HepG2 (cell line): Measurements from ENCODE around the gene CXXC5. TPM values are rescaled to one million over a fixed set of nuclear protein-coding genes. Genes with fewer than 3 reads are reported as not detected.

ENCODE experiments used
- ATM ChIP-seq: fragments of 450-650 bp; IDR thresholded peaks from 2 replicates; pipeline ENCODE4 v1.7.1; 2017; ENCODE audit warnings: mild to moderate bottlenecking, borderline replicate concordance
- GATAD1 ChIP-seq: IDR thresholded peaks from 2 replicates; pipeline ENCODE4 v1.6.1; 2016; ENCODE audit warnings: missing genetic modification reagents, missing compliant biosample characterization
- MAF1 ChIP-seq: sonication (generic); formaldehyde crosslinking; IDR thresholded peaks from 2 replicates; pipeline ENCODE4 v1.5.0; 2020; ENCODE audit warnings: missing genetic modification reagents, borderline replicate concordance
- ZNF652 ChIP-seq: IDR thresholded peaks from 2 replicates; pipeline ENCODE4 v1.6.1; 2016; ENCODE audit warnings: low read depth, borderline replicate concordance
- ZNF746 ChIP-seq: sonication (generic); formaldehyde crosslinking; IDR thresholded peaks from 2 replicates; pipeline ENCODE4 v1.8.0; 2022; ENCODE audit warnings: mild to moderate bottlenecking, missing genetic modification reagents
- ZNF891 ChIP-seq: sonication (generic); formaldehyde crosslinking; IDR thresholded peaks from 2 replicates; pipeline ENCODE4 v1.5.0; 2020; ENCODE audit warnings: mild to moderate bottlenecking, missing genetic modification reagents
- ZSCAN25 ChIP-seq: sonication (generic); formaldehyde crosslinking; IDR thresholded peaks from 2 replicates; pipeline ENCODE4 v1.8.0; 2022; ENCODE audit warnings: mild to moderate bottlenecking, missing genetic modification reagents
- polyA plus RNA-seq, 8 experiments: library from polyadenylated mRNA; depleted of rRNA in 3 of 8; stranded (reverse) in 7 of 8; unstranded in 1 of 8; fragments of >200 nt; fragmentation: Illumina TruSeq in 4 of 8; extraction: Trizol in 4 of 8; gene quantifications; 2 replicates each; pipeline versions ENCODE4 v1.2.1 to v1.2.3, GENCODE V29; 2011 to 2016; ENCODE audit warnings: low read depth in 4 of 8, missing spikeins in 1 of 8, mixed read lengths in 1 of 8; ENCODE audit not compliant: insufficient read depth in 1 of 8
- total RNA-seq, 5 experiments: library from RNA; depleted of rRNA; stranded (reverse); fragments of >200 nt; fragmentation: Illumina TruSeq; extraction: Trizol; gene quantifications; 2 replicates each; pipeline ENCODE4 v1.2.3, GENCODE V29; 2016; ENCODE audit warnings: low read depth in 1 of 5
- TF ChIP-seq, protein P1 (sequence below): sonication (generic); formaldehyde crosslinking; IDR thresholded peaks from 2 replicates; pipeline ENCODE4 v1.4.0; 2020; ENCODE audit warnings: mild to moderate bottlenecking, missing genetic modification reagents
- TF ChIP-seq, protein P2 (sequence below): sonication (generic); formaldehyde crosslinking; IDR thresholded peaks from 2 replicates; pipeline ENCODE4 v1.4.0; 2020; ENCODE audit warnings: missing genetic modification reagents
- TF ChIP-seq, protein P3 (sequence below): sonication (generic); formaldehyde crosslinking; IDR thresholded peaks from 2 replicates; pipeline ENCODE4 v1.4.0; 2020; ENCODE audit warnings: missing genetic modification reagents
- TF ChIP-seq, protein P4 (sequence below), 2 experiments: fragments of 450-650 bp in 1 of 2; sonication (generic) in 1 of 2; formaldehyde crosslinking; IDR thresholded peaks; 2 replicates each; pipeline versions ENCODE4 v1.5.0 to v1.8.0; 2020 to 2022; ENCODE audit warnings: mild to moderate bottlenecking in 1 of 2, missing genetic modification reagents in 1 of 2
- TF ChIP-seq, protein P5 (sequence below): sonication (generic); formaldehyde crosslinking; IDR thresholded peaks from 2 replicates; pipeline ENCODE4 v1.9.0; 2021; ENCODE audit warnings: missing genetic modification reagents, mild to moderate bottlenecking, borderline replicate concordance

CXXC5 gene
- total and polyA plus RNA-seq, 2 of the 13 experiments (the other 11 are each of a cell fraction or from before 2014, with no cell fraction given) = 32.3 to 33.0 TPM

DNA sequence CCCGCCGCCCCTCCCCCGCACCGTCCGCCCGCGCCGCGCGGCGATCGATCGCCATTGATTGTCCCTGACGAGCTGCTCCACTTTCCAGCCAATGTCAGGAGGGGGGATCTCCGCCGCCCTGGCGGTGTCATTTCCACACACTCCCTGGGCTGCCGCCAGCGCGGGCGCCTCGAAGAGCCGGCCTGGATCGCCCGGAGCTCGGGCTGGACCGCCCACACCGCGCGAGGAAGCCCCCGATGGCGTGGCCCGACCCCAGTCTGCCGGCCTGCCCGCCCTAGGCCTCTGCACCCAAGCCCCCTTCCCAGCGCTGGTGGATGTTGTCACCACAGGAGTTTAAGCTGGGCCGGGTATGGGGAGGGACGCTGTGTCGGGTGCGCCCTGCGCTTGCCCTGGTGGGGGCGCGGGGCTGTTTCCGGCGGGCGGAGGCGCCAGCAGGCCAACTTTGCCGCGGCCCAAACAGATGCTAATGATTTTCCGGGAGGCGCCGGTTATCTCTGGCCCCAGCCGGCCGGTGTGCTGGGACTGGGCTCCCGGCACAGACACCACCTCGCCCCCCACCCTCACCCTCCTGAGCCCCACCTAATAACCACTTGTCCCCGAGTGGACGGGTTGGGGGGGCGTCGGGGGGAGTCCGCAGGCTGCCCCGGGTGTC is 10.6 kb upstream of the CXXC5 start (continued):
- TF ChIP-seq, protein P1, sequence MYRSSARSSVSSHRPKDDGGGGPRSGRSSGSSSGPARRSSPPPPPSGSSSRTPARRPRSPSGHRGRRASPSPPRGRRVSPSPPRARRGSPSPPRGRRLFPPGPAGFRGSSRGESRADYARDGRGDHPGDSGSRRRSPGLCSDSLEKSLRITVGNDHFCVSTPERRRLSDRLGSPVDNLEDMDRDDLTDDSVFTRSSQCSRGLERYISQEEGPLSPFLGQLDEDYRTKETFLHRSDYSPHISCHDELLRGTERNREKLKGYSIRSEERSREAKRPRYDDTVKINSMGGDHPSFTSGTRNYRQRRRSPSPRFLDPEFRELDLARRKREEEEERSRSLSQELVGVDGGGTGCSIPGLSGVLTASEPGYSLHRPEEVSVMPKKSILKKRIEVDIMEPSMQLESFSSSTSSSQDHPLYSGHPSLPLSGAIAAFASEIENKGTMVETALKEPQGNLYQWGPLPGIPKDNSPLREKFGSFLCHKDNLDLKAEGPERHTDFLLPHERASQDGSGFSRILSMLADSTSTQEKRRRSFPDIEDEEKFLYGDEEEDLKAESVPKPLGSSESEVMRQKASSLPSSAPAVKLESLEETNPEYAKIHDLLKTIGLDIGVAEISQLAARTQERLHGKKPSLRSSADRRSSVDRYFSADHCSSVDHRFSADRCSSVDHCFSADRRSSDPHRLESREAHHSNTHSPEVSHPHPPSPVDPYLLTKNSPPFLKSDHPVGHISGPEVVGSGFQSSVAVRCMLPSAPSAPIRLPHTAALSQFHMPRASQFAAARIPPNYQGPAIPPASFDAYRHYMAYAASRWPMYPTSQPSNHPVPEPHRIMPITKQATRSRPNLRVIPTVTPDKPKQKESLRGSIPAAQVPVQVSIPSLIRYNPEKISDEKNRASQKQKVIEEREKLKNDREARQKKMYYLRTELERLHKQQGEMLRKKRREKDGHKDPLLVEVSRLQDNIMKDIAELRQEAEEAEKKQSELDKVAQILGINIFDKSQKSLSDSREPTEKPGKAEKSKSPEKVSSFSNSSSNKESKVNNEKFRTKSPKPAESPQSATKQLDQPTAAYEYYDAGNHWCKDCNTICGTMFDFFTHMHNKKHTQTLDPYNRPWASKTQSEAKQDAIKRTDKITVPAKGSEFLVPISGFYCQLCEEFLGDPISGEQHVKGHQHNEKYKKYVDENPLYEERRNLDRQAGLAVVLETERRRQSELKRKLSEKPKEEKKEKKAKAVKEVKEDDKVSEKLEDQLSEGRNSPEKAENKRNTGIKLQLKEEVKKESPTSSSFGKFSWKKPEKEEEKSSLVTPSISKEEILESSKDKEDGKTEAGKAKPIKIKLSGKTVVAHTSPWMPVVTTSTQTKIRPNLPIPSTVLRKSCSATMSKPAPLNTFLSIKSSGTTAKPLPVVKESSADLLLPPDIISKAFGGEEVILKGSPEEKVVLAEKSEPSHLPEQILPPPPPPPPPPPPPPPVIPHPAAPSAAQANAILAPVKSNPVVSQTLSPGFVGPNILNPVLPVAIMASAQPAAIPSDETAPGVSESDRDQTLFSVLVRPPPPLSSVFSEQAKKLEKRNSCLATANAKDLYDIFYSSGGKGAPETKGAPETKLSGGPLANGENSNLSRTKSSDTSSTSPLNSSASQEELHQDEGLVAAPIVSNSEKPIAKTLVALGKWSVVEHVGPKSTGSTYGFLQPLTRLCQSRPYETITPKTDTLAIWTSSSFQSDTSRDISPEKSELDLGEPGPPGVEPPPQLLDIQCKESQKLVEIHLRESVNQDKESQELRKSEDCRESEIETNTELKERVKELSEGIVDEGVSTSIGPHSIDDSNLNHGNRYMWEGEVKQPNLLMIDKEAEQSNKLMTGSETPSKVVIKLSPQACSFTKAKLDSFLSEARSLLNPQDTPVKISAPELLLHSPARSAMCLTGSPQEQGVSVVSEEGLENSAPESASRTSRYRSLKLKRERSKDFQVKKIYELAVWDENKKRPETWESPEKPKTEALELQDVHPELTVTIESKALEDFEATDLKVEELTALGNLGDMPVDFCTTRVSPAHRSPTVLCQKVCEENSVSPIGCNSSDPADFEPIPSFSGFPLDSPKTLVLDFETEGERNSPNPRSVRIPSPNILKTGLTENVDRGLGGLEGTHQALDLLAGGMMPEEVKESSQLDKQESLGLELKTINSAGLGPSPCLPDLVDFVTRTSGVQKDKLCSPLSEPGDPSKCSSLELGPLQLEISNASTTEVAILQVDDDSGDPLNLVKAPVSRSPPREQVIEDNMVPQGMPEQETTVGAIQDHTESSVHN (CRISPR knock-in tag) = no peak
- TF ChIP-seq ATM (no peak), ZNF891 (CRISPR knock-in tag) (peak; percentile 82), ZNF746 (peak; percentile 98), GATAD1 (peak; percentile 26; the same call in 1 of the 2 replicates), ZNF652 (CRISPR knock-in tag) (peak; percentile 53), MAF1 (CRISPR knock-in tag) (no peak), ZSCAN25 (CRISPR knock-in tag) (peak; percentile 97)
- TF ChIP-seq, protein P2, sequence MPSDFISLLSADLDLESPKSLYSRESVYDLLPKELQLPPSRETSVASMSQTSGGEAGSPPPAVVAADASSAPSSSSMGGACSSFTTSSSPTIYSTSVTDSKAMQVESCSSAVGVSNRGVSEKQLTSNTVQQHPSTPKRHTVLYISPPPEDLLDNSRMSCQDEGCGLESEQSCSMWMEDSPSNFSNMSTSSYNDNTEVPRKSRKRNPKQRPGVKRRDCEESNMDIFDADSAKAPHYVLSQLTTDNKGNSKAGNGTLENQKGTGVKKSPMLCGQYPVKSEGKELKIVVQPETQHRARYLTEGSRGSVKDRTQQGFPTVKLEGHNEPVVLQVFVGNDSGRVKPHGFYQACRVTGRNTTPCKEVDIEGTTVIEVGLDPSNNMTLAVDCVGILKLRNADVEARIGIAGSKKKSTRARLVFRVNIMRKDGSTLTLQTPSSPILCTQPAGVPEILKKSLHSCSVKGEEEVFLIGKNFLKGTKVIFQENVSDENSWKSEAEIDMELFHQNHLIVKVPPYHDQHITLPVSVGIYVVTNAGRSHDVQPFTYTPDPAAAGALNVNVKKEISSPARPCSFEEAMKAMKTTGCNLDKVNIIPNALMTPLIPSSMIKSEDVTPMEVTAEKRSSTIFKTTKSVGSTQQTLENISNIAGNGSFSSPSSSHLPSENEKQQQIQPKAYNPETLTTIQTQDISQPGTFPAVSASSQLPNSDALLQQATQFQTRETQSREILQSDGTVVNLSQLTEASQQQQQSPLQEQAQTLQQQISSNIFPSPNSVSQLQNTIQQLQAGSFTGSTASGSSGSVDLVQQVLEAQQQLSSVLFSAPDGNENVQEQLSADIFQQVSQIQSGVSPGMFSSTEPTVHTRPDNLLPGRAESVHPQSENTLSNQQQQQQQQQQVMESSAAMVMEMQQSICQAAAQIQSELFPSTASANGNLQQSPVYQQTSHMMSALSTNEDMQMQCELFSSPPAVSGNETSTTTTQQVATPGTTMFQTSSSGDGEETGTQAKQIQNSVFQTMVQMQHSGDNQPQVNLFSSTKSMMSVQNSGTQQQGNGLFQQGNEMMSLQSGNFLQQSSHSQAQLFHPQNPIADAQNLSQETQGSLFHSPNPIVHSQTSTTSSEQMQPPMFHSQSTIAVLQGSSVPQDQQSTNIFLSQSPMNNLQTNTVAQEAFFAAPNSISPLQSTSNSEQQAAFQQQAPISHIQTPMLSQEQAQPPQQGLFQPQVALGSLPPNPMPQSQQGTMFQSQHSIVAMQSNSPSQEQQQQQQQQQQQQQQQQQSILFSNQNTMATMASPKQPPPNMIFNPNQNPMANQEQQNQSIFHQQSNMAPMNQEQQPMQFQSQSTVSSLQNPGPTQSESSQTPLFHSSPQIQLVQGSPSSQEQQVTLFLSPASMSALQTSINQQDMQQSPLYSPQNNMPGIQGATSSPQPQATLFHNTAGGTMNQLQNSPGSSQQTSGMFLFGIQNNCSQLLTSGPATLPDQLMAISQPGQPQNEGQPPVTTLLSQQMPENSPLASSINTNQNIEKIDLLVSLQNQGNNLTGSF (CRISPR knock-in tag) = no peak
- TF ChIP-seq, protein P3, sequence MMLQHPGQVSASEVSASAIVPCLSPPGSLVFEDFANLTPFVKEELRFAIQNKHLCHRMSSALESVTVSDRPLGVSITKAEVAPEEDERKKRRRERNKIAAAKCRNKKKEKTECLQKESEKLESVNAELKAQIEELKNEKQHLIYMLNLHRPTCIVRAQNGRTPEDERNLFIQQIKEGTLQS (CRISPR knock-in tag) = peak; percentile 20; the same call in 1 of the 2 replicates
- TF ChIP-seq, protein P4, sequence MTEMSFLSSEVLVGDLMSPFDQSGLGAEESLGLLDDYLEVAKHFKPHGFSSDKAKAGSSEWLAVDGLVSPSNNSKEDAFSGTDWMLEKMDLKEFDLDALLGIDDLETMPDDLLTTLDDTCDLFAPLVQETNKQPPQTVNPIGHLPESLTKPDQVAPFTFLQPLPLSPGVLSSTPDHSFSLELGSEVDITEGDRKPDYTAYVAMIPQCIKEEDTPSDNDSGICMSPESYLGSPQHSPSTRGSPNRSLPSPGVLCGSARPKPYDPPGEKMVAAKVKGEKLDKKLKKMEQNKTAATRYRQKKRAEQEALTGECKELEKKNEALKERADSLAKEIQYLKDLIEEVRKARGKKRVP (CRISPR knock-in tag; IDR thresholded peaks at IDR 0.05) = no peak
- TF ChIP-seq, protein P5, sequence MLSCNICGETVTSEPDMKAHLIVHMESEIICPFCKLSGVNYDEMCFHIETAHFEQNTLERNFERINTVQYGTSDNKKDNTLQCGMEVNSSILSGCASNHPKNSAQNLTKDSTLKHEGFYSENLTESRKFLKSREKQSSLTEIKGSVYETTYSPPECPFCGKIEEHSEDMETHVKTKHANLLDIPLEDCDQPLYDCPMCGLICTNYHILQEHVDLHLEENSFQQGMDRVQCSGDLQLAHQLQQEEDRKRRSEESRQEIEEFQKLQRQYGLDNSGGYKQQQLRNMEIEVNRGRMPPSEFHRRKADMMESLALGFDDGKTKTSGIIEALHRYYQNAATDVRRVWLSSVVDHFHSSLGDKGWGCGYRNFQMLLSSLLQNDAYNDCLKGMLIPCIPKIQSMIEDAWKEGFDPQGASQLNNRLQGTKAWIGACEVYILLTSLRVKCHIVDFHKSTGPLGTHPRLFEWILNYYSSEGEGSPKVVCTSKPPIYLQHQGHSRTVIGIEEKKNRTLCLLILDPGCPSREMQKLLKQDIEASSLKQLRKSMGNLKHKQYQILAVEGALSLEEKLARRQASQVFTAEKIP (CRISPR knock-in tag) = no peak
